HepG2 (cell line): ENCODE data around the gene COMT. TPM values are rescaled to one million over a fixed set of nuclear protein-coding genes. Genes with fewer than 3 reads are reported as not detected.

ENCODE experiments used
- DMAP1 ChIP-seq: IDR thresholded peaks from 2 replicates; pipeline ENCODE4 v1.6.1; 2016
- EP300 ChIP-seq, 3 experiments: sonication (generic) in 1 of 3; formaldehyde crosslinking in 1 of 3; IDR thresholded peaks; 2 replicates each; pipeline versions ENCODE4 v1.5.1 to v1.6.1; 2011 to 2020; ENCODE audit warnings: low read depth in 2 of 3, low read length in 2 of 3, borderline replicate concordance in 1 of 3, improper control_type of control experiment in 1 of 3, mild to moderate bottlenecking in 1 of 3, missing genetic modification reagents in 1 of 3, moderate library complexity in 1 of 3
- ETV6 ChIP-seq: sonication (generic); formaldehyde crosslinking; conservative IDR thresholded peaks from 2 replicates; pipeline ENCODE4 v1.4.0; 2020; ENCODE audit warnings: missing genetic modification reagents
- GPN1 ChIP-seq: sonication (generic); formaldehyde crosslinking; IDR thresholded peaks from 2 replicates; pipeline ENCODE4 v1.5.1; 2020; ENCODE audit warnings: missing genetic modification reagents, borderline replicate concordance
- MTF1 ChIP-seq: sonication (generic); formaldehyde crosslinking; IDR thresholded peaks from 2 replicates; pipeline ENCODE4 v1.5.0; 2020; ENCODE audit warnings: missing genetic modification reagents
- RBM39 ChIP-seq: fragments of 200-400 bp; formaldehyde crosslinking; IDR thresholded peaks from one replicate; pipeline ENCODE4 v1.6.1; 2018; ENCODE audit warnings: antibody characterized with exemption, mild to moderate bottlenecking, low read depth, low read length; ENCODE audit not compliant: poor library complexity, severe bottlenecking
- TOPORS ChIP-seq: sonication (generic); formaldehyde crosslinking; IDR thresholded peaks from 2 replicates; pipeline ENCODE4 v1.8.0; 2023; ENCODE audit warnings: mild to moderate bottlenecking, missing genetic modification reagents
- ZFYVE20 ChIP-seq: sonication (generic); formaldehyde crosslinking; IDR thresholded peaks from 2 replicates; pipeline ENCODE4 v1.8.0; 2023; ENCODE audit warnings: low read depth, mild to moderate bottlenecking, moderate library complexity, missing genetic modification reagents, borderline replicate concordance
- ZNF12 ChIP-seq: sonication (generic); formaldehyde crosslinking; IDR thresholded peaks from 2 replicates; pipeline ENCODE4 v1.5.0; 2020; ENCODE audit warnings: missing genetic modification reagents
- ZNF251 ChIP-seq: sonication (generic); formaldehyde crosslinking; IDR thresholded peaks from 2 replicates; pipeline ENCODE4 v1.9.0; 2021; ENCODE audit warnings: mild to moderate bottlenecking, missing genetic modification reagents
- ZNF451 ChIP-seq: sonication (generic); formaldehyde crosslinking; IDR thresholded peaks from 2 replicates; pipeline ENCODE4 v1.5.0; 2020; ENCODE audit warnings: mild to moderate bottlenecking, missing genetic modification reagents
- ZNF670 ChIP-seq: sonication (generic); formaldehyde crosslinking; IDR thresholded peaks from 2 replicates; pipeline ENCODE4 v1.8.0; 2022; ENCODE audit warnings: mild to moderate bottlenecking, missing genetic modification reagents, borderline replicate concordance
- ZNF709 ChIP-seq: sonication (generic); formaldehyde crosslinking; IDR thresholded peaks from 2 replicates; pipeline ENCODE4 v1.5.0; 2020; ENCODE audit warnings: mild to moderate bottlenecking, missing genetic modification reagents
- ZNF782 ChIP-seq: sonication (generic); formaldehyde crosslinking; IDR thresholded peaks from 2 replicates; pipeline ENCODE4 v1.4.0; 2020; ENCODE audit warnings: missing genetic modification reagents, mild to moderate bottlenecking, borderline replicate concordance
- polyA plus RNA-seq, 8 experiments: library from polyadenylated mRNA; depleted of rRNA in 3 of 8; stranded (reverse) in 7 of 8; unstranded in 1 of 8; fragments of >200 nt; fragmentation: Illumina TruSeq in 4 of 8; extraction: Trizol in 4 of 8; gene quantifications; 2 replicates each; pipeline versions ENCODE4 v1.2.1 to v1.2.3, GENCODE V29; 2011 to 2016; ENCODE audit warnings: low read depth in 4 of 8, missing spikeins in 1 of 8, mixed read lengths in 1 of 8; ENCODE audit not compliant: insufficient read depth in 1 of 8
- total RNA-seq, 5 experiments: library from RNA; depleted of rRNA; stranded (reverse); fragments of >200 nt; fragmentation: Illumina TruSeq; extraction: Trizol; gene quantifications; 2 replicates each; pipeline ENCODE4 v1.2.3, GENCODE V29; 2016; ENCODE audit warnings: low read depth in 1 of 5
- TF ChIP-seq, protein P1 (sequence below): IDR thresholded peaks from 2 replicates; pipeline ENCODE4 v1.6.1; 2016; ENCODE audit warnings: low read depth
- TF ChIP-seq, protein P2 (sequence below), 2 experiments: IDR thresholded peaks; 2 replicates each; pipeline ENCODE4 v1.6.1; 2011 to 2012; ENCODE audit warnings: low read length in 2 of 2, borderline replicate concordance in 1 of 2, low read depth in 1 of 2, mild to moderate bottlenecking in 1 of 2, moderate library complexity in 1 of 2
- TF ChIP-seq, protein P3 (sequence below): sonication (generic); formaldehyde crosslinking; conservative IDR thresholded peaks from 2 replicates; pipeline ENCODE4 v1.4.0; 2020; ENCODE audit warnings: missing genetic modification reagents
- TF ChIP-seq, protein P4 (sequence below): IDR thresholded peaks from 2 replicates; pipeline ENCODE4 v1.6.1; 2012; ENCODE audit warnings: inconsistent platforms

The COMT gene
- total and polyA plus RNA-seq, 2 of the 13 experiments (the other 11 are each of a cell fraction or from before 2014, with no cell fraction given), result 156 to 162 TPM

DNA sequence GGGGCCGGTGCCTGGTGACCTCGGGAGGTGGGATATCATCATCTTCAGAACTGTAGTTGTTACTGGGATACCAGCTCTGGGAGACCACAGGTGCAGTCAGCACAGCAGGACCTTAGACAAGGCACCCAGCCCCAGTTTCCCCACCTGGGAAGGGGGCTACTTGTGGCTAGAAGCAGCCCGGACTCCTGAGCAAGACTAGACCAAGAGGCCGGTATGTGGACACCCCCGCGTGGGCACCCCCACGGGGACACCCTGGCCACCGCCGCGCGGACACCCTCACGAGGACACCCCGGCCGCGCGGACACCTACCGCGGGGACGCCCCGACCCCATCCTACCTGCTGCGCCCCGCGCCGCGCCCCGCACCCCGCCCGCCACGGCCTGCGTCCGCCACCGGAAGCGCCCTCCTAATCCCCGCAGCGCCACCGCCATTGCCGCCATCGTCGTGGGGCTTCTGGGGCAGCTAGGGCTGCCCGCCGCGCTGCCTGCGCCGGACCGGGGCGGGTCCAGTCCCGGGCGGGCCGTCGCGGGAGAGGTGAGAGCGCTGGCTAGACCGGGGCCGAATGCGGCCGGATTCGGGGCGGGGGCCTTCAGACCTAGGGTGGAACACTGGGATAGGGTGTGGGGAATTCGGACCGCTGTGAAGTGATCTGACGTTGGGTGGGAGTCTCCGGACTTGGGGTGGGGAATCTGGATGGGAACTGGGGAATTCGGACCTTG lies at the start of gene COMT, which contains the start of gene TXNRD2 (continued):
- TF ChIP-seq, protein P1, sequence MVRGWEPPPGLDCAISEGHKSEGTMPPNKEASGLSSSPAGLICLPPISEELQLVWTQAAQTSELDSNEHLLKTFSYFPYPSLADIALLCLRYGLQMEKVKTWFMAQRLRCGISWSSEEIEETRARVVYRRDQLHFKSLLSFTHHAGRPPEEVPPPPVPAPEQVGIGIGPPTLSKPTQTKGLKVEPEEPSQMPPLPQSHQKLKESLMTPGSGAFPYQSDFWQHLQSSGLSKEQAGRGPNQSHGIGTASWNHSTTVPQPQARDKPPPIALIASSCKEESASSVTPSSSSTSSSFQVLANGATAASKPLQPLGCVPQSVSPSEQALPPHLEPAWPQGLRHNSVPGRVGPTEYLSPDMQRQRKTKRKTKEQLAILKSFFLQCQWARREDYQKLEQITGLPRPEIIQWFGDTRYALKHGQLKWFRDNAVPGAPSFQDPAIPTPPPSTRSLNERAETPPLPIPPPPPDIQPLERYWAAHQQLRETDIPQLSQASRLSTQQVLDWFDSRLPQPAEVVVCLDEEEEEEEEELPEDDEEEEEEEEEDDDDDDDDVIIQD (CRISPR knock-in tag), result no peak
- TF ChIP-seq ZNF451 (CRISPR knock-in tag) (peak; percentile 21; the same call in 1 of the 2 replicates), TOPORS (peak; percentile 56; the same call in 1 of the 2 replicates), RBM39 (peak; percentile 43), MTF1 (no peak), EP300 (IDR thresholded peaks at IDR 0.05; ENCODE audit: low read depth in 2 of 2, low read length in 2 of 2) (0 out of 4 replicates have a peak, but pooled peaks of 1 of the 2 experiments have one; percentile 19), EP300 (CRISPR knock-in tag; IDR thresholded peaks at IDR 0.05; ENCODE audit: borderline replicate concordance) (no peak), ETV6 (CRISPR knock-in tag) (no peak), ZNF12 (CRISPR knock-in tag) (no peak), ZFYVE20 (CRISPR knock-in tag) (no peak), DMAP1 (peak; percentile 39), ZNF251 (no peak), ZNF709 (CRISPR knock-in tag) (0 out of 2 replicates have a peak, but pooled peaks have one; percentile 36), GPN1 (CRISPR knock-in tag) (no peak), ZNF782 (0 out of 2 replicates have a peak, but pooled peaks have one; percentile 47), ZNF670 (CRISPR knock-in tag) (no peak)
- TF ChIP-seq, protein P2, sequence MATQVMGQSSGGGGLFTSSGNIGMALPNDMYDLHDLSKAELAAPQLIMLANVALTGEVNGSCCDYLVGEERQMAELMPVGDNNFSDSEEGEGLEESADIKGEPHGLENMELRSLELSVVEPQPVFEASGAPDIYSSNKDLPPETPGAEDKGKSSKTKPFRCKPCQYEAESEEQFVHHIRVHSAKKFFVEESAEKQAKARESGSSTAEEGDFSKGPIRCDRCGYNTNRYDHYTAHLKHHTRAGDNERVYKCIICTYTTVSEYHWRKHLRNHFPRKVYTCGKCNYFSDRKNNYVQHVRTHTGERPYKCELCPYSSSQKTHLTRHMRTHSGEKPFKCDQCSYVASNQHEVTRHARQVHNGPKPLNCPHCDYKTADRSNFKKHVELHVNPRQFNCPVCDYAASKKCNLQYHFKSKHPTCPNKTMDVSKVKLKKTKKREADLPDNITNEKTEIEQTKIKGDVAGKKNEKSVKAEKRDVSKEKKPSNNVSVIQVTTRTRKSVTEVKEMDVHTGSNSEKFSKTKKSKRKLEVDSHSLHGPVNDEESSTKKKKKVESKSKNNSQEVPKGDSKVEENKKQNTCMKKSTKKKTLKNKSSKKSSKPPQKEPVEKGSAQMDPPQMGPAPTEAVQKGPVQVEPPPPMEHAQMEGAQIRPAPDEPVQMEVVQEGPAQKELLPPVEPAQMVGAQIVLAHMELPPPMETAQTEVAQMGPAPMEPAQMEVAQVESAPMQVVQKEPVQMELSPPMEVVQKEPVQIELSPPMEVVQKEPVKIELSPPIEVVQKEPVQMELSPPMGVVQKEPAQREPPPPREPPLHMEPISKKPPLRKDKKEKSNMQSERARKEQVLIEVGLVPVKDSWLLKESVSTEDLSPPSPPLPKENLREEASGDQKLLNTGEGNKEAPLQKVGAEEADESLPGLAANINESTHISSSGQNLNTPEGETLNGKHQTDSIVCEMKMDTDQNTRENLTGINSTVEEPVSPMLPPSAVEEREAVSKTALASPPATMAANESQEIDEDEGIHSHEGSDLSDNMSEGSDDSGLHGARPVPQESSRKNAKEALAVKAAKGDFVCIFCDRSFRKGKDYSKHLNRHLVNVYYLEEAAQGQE (IDR thresholded peaks at IDR 0.05; ENCODE audit: borderline replicate concordance in 1 of 2, low read depth in 1 of 2, low read length in 2 of 2), result peak in 1 of 2 experiments; percentile 34; a peak in 1 of 4 replicates
- TF ChIP-seq, protein P3, sequence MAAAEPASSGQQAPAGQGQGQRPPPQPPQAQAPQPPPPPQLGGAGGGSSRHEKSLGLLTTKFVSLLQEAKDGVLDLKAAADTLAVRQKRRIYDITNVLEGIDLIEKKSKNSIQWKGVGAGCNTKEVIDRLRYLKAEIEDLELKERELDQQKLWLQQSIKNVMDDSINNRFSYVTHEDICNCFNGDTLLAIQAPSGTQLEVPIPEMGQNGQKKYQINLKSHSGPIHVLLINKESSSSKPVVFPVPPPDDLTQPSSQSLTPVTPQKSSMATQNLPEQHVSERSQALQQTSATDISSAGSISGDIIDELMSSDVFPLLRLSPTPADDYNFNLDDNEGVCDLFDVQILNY (CRISPR knock-in tag), result 0 out of 2 replicates have a peak, but pooled peaks have one; percentile 30
- TF ChIP-seq, protein P4, sequence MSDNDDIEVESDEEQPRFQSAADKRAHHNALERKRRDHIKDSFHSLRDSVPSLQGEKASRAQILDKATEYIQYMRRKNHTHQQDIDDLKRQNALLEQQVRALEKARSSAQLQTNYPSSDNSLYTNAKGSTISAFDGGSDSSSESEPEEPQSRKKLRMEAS, result peak; percentile 49; the same call in 1 of the 2 replicates
